HepG2 (cell line): ENCODE data around the gene NELFB.

ENCODE experiments used
- ELF4 ChIP-seq: sonication (generic); formaldehyde crosslinking; IDR thresholded peaks from 2 replicates; pipeline ENCODE4 v1.5.0; 2020; ENCODE audit warnings: missing genetic modification reagents, mild to moderate bottlenecking, moderate library complexity, borderline replicate concordance
- ELK4 ChIP-seq: sonication (generic); formaldehyde crosslinking; IDR thresholded peaks from 2 replicates; pipeline ENCODE4 v1.9.0; 2021; ENCODE audit warnings: missing genetic modification reagents, borderline replicate concordance
- ESRRA ChIP-seq: sonication (generic); formaldehyde crosslinking; IDR thresholded peaks from 2 replicates; pipeline ENCODE4 v1.5.1; 2020; ENCODE audit warnings: mild to moderate bottlenecking, low read depth, missing genetic modification reagents
- HHEX ChIP-seq: IDR thresholded peaks from 2 replicates; pipeline ENCODE4 v1.6.1; 2016; ENCODE audit warnings: control low read depth
- IRF1 ChIP-seq: sonication (generic); formaldehyde crosslinking; IDR thresholded peaks from 2 replicates; pipeline ENCODE4 v1.4.0; 2020; ENCODE audit warnings: low read depth, mild to moderate bottlenecking, missing genetic modification reagents
- MYNN ChIP-seq: sonication (generic); formaldehyde crosslinking; IDR thresholded peaks from 2 replicates; pipeline ENCODE4 v1.4.0; 2020; ENCODE audit warnings: mild to moderate bottlenecking, low read depth, missing genetic modification reagents
- NFIC ChIP-seq: IDR thresholded peaks from 2 replicates; pipeline ENCODE4 v1.6.1; 2012; ENCODE audit warnings: mild to moderate bottlenecking, low read length, inconsistent platforms
- POLR2A ChIP-seq, 2 experiments: IDR thresholded peaks; 2 replicates each; pipeline ENCODE4 v1.6.1; 2011; ENCODE audit warnings: low read depth in 2 of 2, low read length in 2 of 2, mild to moderate bottlenecking in 1 of 2, moderate library complexity in 1 of 2; ENCODE audit not compliant: insufficient read depth in 1 of 2
- TARDBP ChIP-seq: sonication (generic); formaldehyde crosslinking; IDR thresholded peaks from 2 replicates; pipeline ENCODE4 v1.8.0; 2022; ENCODE audit warnings: mild to moderate bottlenecking, missing genetic modification reagents
- UBTF ChIP-seq: sonication (generic); formaldehyde crosslinking; IDR thresholded peaks from 2 replicates; pipeline ENCODE4 v1.4.0; 2020; ENCODE audit warnings: mild to moderate bottlenecking, missing genetic modification reagents
- USF2 ChIP-seq, 2 experiments: sonication (generic) in 1 of 2; formaldehyde crosslinking in 1 of 2; IDR thresholded peaks; 2 replicates each; pipeline versions ENCODE4 v1.5.1 to v1.6.1; 2011 to 2020; ENCODE audit warnings: borderline replicate concordance in 1 of 2, low read depth in 1 of 2, low read length in 1 of 2, mild to moderate bottlenecking in 1 of 2, missing genetic modification reagents in 1 of 2, moderate library complexity in 1 of 2
- ZNF33A ChIP-seq: sonication (generic); formaldehyde crosslinking; IDR thresholded peaks from 2 replicates; pipeline ENCODE4 v1.5.1; 2020; ENCODE audit warnings: missing genetic modification reagents, mild to moderate bottlenecking, moderate library complexity, borderline replicate concordance
- TF ChIP-seq, protein P1 (sequence below): sonication (generic); formaldehyde crosslinking; IDR thresholded peaks from 2 replicates; pipeline ENCODE4 v1.5.0; 2020; ENCODE audit warnings: mild to moderate bottlenecking, missing genetic modification reagents, moderate library complexity
- TF ChIP-seq, protein P2 (sequence below): sonication (generic); formaldehyde crosslinking; IDR thresholded peaks from 2 replicates; pipeline ENCODE4 v1.5.1; 2020; ENCODE audit warnings: mild to moderate bottlenecking, missing genetic modification reagents, moderate library complexity

DNA sequence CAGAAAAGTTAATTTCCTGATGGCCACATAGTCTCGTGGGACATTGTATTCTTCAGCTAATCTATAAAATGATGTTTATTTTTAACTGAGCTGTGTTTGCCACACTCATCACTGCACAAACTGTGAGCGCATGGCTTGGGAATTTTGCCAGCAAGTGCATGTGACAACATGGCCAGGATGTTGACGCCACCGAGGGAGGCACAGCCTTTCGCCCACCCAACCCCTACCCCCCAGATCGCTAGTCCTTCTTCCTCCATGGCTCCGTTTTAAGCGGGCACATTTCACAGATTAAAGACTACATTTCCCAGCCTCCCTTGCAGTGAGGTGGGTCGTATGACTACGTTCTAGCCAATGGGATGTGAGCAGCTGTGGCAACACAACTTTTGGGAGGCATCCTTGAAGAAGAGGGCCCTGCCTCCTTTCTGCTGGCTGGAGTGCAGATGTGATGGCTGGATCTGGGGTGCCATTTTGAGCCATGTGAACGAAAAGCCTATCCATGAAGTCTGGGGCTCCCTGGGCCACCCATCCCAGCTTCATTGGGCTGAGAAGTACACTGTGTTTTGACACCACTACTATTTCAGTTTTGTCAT is 39.1 kb downstream of the NELFB start:
- TF ChIP-seq ELK4 (CRISPR knock-in tag) (no peak), POLR2A (IDR thresholded peaks at IDR 0.05; ENCODE audit: insufficient read depth in 1 of 2, low read depth in 2 of 2, low read length in 2 of 2) (no peak), ELF4 (CRISPR knock-in tag) (no peak), MYNN (CRISPR knock-in tag) (no peak), IRF1 (CRISPR knock-in tag) (no peak), ZNF33A (CRISPR knock-in tag) (no peak), UBTF (0 out of 2 replicates have a peak, but pooled peaks have one; percentile 19), TARDBP (CRISPR knock-in tag) (0 out of 2 replicates have a peak, but pooled peaks have one; percentile 26), ESRRA (CRISPR knock-in tag) (no peak), HHEX (CRISPR knock-in tag) (no peak), USF2 (IDR thresholded peaks at IDR 0.05; ENCODE audit: low read depth, low read length) (peak; percentile 49), USF2 (CRISPR knock-in tag; IDR thresholded peaks at IDR 0.05; ENCODE audit: borderline replicate concordance) (peak; percentile 84; the same call in 1 of the 2 replicates), NFIC (no peak)
- TF ChIP-seq, protein P1, sequence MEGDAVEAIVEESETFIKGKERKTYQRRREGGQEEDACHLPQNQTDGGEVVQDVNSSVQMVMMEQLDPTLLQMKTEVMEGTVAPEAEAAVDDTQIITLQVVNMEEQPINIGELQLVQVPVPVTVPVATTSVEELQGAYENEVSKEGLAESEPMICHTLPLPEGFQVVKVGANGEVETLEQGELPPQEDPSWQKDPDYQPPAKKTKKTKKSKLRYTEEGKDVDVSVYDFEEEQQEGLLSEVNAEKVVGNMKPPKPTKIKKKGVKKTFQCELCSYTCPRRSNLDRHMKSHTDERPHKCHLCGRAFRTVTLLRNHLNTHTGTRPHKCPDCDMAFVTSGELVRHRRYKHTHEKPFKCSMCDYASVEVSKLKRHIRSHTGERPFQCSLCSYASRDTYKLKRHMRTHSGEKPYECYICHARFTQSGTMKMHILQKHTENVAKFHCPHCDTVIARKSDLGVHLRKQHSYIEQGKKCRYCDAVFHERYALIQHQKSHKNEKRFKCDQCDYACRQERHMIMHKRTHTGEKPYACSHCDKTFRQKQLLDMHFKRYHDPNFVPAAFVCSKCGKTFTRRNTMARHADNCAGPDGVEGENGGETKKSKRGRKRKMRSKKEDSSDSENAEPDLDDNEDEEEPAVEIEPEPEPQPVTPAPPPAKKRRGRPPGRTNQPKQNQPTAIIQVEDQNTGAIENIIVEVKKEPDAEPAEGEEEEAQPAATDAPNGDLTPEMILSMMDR (CRISPR knock-in tag), result no peak
- TF ChIP-seq, protein P2, sequence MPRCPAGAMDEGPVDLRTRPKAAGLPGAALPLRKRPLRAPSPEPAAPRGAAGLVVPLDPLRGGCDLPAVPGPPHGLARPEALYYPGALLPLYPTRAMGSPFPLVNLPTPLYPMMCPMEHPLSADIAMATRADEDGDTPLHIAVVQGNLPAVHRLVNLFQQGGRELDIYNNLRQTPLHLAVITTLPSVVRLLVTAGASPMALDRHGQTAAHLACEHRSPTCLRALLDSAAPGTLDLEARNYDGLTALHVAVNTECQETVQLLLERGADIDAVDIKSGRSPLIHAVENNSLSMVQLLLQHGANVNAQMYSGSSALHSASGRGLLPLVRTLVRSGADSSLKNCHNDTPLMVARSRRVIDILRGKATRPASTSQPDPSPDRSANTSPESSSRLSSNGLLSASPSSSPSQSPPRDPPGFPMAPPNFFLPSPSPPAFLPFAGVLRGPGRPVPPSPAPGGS (CRISPR knock-in tag), result no peak
